Astrocyte (in vitro differentiated cells and primary cell): Measurements from ENCODE around the gene SPATC1L. TPM values are rescaled to one million over a fixed set of nuclear protein-coding genes. Genes with fewer than 3 reads are reported as not detected.
A peak's percentile ranks its signal among the peaks of the same experiment; 100 is the strongest.

Experiments used
- DNase-seq: peaks from one replicate; pipeline ENCODE4 v3.0.0-alpha.2; 2010; ENCODE audit warnings: low read depth
- FAIRE-seq: peaks from 2 replicates; lab custom pipeline; 2011; peaks lifted over from hg19 to GRCh38; lab: Jason Lieb, UNC
- H2AFZ ChIP-seq: 2 replicates; pipeline ENCODE4 v1.6.0; 2012; ENCODE audit warnings: low read depth, low read length, inconsistent platforms
- H3K27ac ChIP-seq: 2 replicates; pipeline ENCODE4 v1.5.1; 2011; ENCODE audit warnings: low read depth, low read length, inconsistent platforms
- H3K27me3 ChIP-seq: 2 replicates; pipeline ENCODE4 v1.6.0; 2011; ENCODE audit warnings: low read length, inconsistent platforms; ENCODE audit not compliant: insufficient read depth
- H3K36me3 ChIP-seq: 2 replicates; pipeline ENCODE4 v1.5.1; 2011; ENCODE audit warnings: low read length, inconsistent platforms; ENCODE audit not compliant: insufficient read depth
- H3K4me1 ChIP-seq: 2 replicates; pipeline ENCODE4 v1.5.1; 2011; ENCODE audit warnings: low read length, inconsistent platforms; ENCODE audit not compliant: insufficient read depth
- H3K4me2 ChIP-seq: 2 replicates; pipeline ENCODE4 v1.6.0; 2012; ENCODE audit warnings: low read length, inconsistent platforms
- H3K4me3 ChIP-seq: 2 replicates; pipeline ENCODE4 v1.5.1; 2011; ENCODE audit warnings: low read depth, mild to moderate bottlenecking, low read length, inconsistent platforms; ENCODE audit not compliant: insufficient read depth
- H3K79me2 ChIP-seq: 2 replicates; pipeline ENCODE4 v1.6.0; 2012; ENCODE audit warnings: mild to moderate bottlenecking, low read length, inconsistent platforms; ENCODE audit not compliant: insufficient read depth
- H3K9ac ChIP-seq: 2 replicates; pipeline ENCODE4 v1.6.0; 2012; ENCODE audit warnings: mild to moderate bottlenecking, low read length, inconsistent platforms
- H3K9me3 ChIP-seq: 2 replicates; pipeline ENCODE4 v1.5.1; 2012; ENCODE audit warnings: low read depth, mild to moderate bottlenecking, low read length, inconsistent platforms; ENCODE audit not compliant: insufficient read depth
- H4K20me1 ChIP-seq: 2 replicates; pipeline ENCODE4 v1.6.0; 2012; ENCODE audit warnings: low read length, inconsistent platforms; ENCODE audit not compliant: insufficient read depth
- H3K27ac Mint-ChIP-seq: one replicate; pipeline ENCODE4 v1.8.0; 2021; ENCODE audit warnings: mild to moderate bottlenecking, mixed read lengths; ENCODE audit not compliant: unreplicated experiment
- H3K27me3 Mint-ChIP-seq: one replicate; pipeline ENCODE4 v1.8.0; 2021; ENCODE audit warnings: low read depth, mixed read lengths; ENCODE audit not compliant: unreplicated experiment
- H3K36me3 Mint-ChIP-seq: one replicate; pipeline ENCODE4 v1.8.0; 2021; ENCODE audit warnings: low read depth, mixed read lengths; ENCODE audit not compliant: unreplicated experiment
- H3K4me1 Mint-ChIP-seq: one replicate; pipeline ENCODE4 v1.8.0; 2021; ENCODE audit warnings: low read depth, mixed read lengths; ENCODE audit not compliant: unreplicated experiment
- H3K4me3 Mint-ChIP-seq: one replicate; pipeline ENCODE4 v1.8.0; 2021; ENCODE audit warnings: mild to moderate bottlenecking, moderate library complexity, mixed read lengths; ENCODE audit not compliant: unreplicated experiment
- H3K9me3 Mint-ChIP-seq: one replicate; pipeline ENCODE4 v1.8.0; 2021; ENCODE audit warnings: mild to moderate bottlenecking, mixed read lengths; ENCODE audit not compliant: unreplicated experiment
- EZH2 ChIP-seq: IDR thresholded peaks from 2 replicates; pipeline ENCODE4 v1.6.1; 2012; ENCODE audit warnings: mild to moderate bottlenecking, low read length, inconsistent platforms; ENCODE audit not compliant: insufficient read depth
- total RNA-seq: library from RNA; stranded (reverse); gene quantifications from 2 replicates; pipeline ENCODE4 v1.2.1, GENCODE V29; 2021
- TF ChIP-seq, protein P1 (sequence below): IDR thresholded peaks from 2 replicates; pipeline ENCODE4 v1.5.1; 2011; ENCODE audit warnings: low read depth, mild to moderate bottlenecking, inconsistent platforms, low read length, moderate library complexity; ENCODE audit not compliant: insufficient read depth

The SPATC1L gene
- total RNA-seq, 1 donor from 2014 or later = 17.8 TPM

DNA sequence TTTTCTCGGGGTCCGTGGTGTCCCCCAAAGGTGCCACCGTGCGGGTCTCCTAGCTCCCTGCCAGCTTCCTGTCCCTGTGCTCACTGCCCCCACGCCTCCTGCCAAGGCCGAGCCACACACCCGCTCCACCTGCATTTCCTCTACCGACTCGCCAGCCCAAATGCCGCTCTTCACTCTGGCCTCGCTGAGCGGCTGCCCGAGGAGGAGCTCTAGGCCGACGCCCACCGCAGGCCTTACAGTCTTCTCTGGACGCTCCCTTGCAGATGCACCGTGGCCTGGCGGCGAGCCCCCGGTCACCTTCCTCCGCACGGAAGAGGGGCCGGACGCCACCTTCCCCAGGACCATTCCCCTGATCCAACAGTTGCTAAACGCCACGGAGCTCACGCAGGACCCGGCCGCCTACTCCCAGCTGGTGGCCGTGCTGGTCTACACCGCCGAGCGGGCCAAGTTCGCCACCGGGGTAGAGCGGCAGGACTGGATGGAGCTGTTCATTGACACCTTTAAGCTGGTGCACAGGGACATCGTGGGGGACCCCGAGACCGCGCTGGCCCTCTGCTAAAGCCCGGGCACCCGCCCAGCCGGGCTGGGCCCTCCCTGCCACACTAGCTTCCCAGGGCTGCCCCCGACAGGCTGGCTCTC is 55.2 kb downstream of the SPATC1L start:
- H3K9ac ChIP-seq = no peak overlapping the region
- H3K36me3 ChIP-seq = peaks cover 28% of the 10 kb centered on the region
- H2AFZ ChIP-seq = no peak overlapping the region
- H3K4me1 Mint-ChIP-seq = no peaks in the 10 kb centered on the region
- no peaks in the 10 kb centered on the region for H3K27me3 Mint-ChIP-seq
- H4K20me1 ChIP-seq = peaks cover 77% of the 10 kb centered on the region
- DNase-seq = no peak
- H3K9me3 Mint-ChIP-seq = no peaks in the 10 kb centered on the region
- H3K36me3 Mint-ChIP-seq = peaks cover 8% of the 10 kb centered on the region
- H3K27ac ChIP-seq = no peak overlapping the region
- no peaks in the 10 kb centered on the region for H3K4me1 ChIP-seq
- H3K4me3 Mint-ChIP-seq = no peak overlapping the region
- no peaks in the 10 kb centered on the region for H3K27me3 ChIP-seq
- H3K27ac Mint-ChIP-seq = no peak overlapping the region
- TF ChIP-seq EZH2 = no peak
- TF ChIP-seq, protein P1, sequence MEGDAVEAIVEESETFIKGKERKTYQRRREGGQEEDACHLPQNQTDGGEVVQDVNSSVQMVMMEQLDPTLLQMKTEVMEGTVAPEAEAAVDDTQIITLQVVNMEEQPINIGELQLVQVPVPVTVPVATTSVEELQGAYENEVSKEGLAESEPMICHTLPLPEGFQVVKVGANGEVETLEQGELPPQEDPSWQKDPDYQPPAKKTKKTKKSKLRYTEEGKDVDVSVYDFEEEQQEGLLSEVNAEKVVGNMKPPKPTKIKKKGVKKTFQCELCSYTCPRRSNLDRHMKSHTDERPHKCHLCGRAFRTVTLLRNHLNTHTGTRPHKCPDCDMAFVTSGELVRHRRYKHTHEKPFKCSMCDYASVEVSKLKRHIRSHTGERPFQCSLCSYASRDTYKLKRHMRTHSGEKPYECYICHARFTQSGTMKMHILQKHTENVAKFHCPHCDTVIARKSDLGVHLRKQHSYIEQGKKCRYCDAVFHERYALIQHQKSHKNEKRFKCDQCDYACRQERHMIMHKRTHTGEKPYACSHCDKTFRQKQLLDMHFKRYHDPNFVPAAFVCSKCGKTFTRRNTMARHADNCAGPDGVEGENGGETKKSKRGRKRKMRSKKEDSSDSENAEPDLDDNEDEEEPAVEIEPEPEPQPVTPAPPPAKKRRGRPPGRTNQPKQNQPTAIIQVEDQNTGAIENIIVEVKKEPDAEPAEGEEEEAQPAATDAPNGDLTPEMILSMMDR = no peak
- peaks cover 20% of the 10 kb centered on the region for H3K79me2 ChIP-seq
- FAIRE-seq = no peak
- H3K4me3 ChIP-seq = no peak overlapping the region
- peaks cover 4% of the 10 kb centered on the region for H3K9me3 ChIP-seq
- H3K4me2 ChIP-seq = no peak overlapping the region

DNA sequence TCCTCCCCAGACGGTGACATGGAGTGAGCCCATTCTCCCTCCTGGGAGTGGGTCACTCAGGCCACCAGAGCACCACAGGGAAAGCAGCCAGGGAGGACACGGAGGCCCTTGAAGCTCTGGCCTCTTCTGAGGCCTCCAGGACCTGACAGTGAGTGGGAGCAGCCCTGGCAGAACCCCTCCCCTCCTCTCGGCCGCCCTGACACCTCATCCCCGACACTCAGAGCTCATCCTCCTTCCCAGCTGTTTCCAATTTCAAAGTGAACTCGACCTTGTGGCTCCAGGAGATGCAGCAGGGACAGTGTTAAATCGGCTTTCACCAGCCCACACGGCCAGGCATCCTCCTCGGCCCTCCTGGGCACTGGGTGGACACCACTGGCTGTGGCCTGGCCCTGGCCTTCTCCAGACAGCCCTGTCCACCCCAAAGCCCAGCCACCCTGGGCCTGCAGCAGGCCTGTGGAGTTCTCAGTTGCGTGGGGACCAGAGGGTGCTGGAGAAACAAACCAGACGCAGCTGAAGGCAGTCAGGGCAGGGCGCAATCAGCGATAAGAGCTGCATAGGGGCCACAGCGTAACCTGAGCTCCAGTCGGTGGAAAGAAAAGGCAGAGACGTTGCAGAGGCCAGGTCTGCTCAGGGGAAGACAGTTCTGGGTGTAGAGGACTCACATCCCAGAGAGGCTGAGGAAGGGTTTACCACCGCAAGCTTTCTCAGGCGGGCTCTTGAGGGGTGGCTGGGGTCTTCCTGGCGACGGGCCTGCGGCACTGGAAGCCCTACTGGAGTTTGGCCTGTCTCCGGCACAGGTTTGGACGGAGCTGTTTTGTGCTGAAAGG is 55.9 kb downstream of the SPATC1L start:
- H3K9me3 Mint-ChIP-seq = no peaks in the 10 kb centered on the region

More for the DNA sequence above, 55.9 kb downstream of the SPATC1L start:
- Mint-ChIP-seq H3K27me3 (no peaks in the 10 kb centered on the region), H3K36me3 (peaks cover 8% of the 10 kb centered on the region), H3K4me3 (peak overlapping the region; percentile 23), H3K4me1 (no peaks in the 10 kb centered on the region), H3K27ac (no peak overlapping the region)
- Histone ChIP-seq H3K9ac (no peak overlapping the region), H4K20me1 (peaks cover 80% of the 10 kb centered on the region), H3K27me3 (no peaks in the 10 kb centered on the region), H3K79me2 (peaks cover 28% of the 10 kb centered on the region), H3K9me3 (no peaks in the 10 kb centered on the region), H3K36me3 (peaks cover 29% of the 10 kb centered on the region), H3K4me1 (peaks cover 3% of the 10 kb centered on the region), H3K4me3 (no peak overlapping the region), H2AFZ (no peak overlapping the region), H3K27ac (no peak overlapping the region), H3K4me2 (no peak overlapping the region)
- no peak for DNase-seq
- TF ChIP-seq, protein P1 = no peak
- no peak for TF ChIP-seq EZH2
- FAIRE-seq = no peak
